Measurements from ENCODE around the gene PTCD1. TPM values are rescaled to one million over a fixed set of nuclear protein-coding genes. Genes with fewer than 3 reads are reported as not detected.

Gene PTCD1
- total RNA-seq, 6 experiments from 2014 or later, result 4.5 to 8.6 (median 6.7) TPM

GRCh38 chr7:99406557-99406956, 32.0 kb downstream of the PTCD1 start:
- peaks cover 41% of the 10 kb centered on the region for H3K4me1 Mint-ChIP-seq (ENCODE audit: low read depth)
- peaks cover 43% of the 10 kb centered on the region for H3K36me3 Mint-ChIP-seq (ENCODE audit: low read depth)
- DNase-seq, result no peak
- peaks cover 5% of the 10 kb centered on the region; the same call in 1 of the 2 replicates for H3K27me3 Mint-ChIP-seq (ENCODE audit: insufficient read depth)
- H3K9me3 Mint-ChIP-seq, result no peaks in the 10 kb centered on the region
- H3K4me3 Mint-ChIP-seq, result peak overlapping the region; percentile 98
- TF ChIP-seq CTCF (IDR thresholded peaks at IDR 0.05), result no peak
- peak overlapping the region; percentile 98 for H3K27ac Mint-ChIP-seq

GRCh38 chr7:99404977-99405320, 33.6 kb downstream of the PTCD1 start:
- Mint-ChIP-seq H3K27me3 (ENCODE audit: insufficient read depth) (peaks cover 5% of the 10 kb centered on the region; the same call in 1 of the 2 replicates), H3K9me3 (no peaks in the 10 kb centered on the region), H3K4me1 (ENCODE audit: low read depth) (peaks cover 31% of the 10 kb centered on the region), H3K27ac (no peak overlapping the region), H3K4me3 (no peak overlapping the region), H3K36me3 (ENCODE audit: low read depth) (peaks cover 38% of the 10 kb centered on the region)
- no peak for DNase-seq
- TF ChIP-seq CTCF (IDR thresholded peaks at IDR 0.05), result no peak

GRCh38 chr7:99404235-99404976, 34.2 kb downstream of the PTCD1 start:
- TF ChIP-seq CTCF (IDR thresholded peaks at IDR 0.05), result no peak
- H3K27ac Mint-ChIP-seq, result no peak overlapping the region
- peaks cover 5% of the 10 kb centered on the region; the same call in 1 of the 2 replicates for H3K27me3 Mint-ChIP-seq (ENCODE audit: insufficient read depth)
- DNase-seq, result peak; percentile 23
- H3K4me3 Mint-ChIP-seq, result no peak overlapping the region; the same call in 1 of the 2 replicates
- no peaks in the 10 kb centered on the region for H3K9me3 Mint-ChIP-seq
- H3K4me1 Mint-ChIP-seq (ENCODE audit: low read depth), result peaks cover 28% of the 10 kb centered on the region
- peaks cover 34% of the 10 kb centered on the region for H3K36me3 Mint-ChIP-seq (ENCODE audit: low read depth)

- H3K27me3 Mint-ChIP-seq (ENCODE audit: insufficient read depth), result peaks cover 9% of the 10 kb centered on the region
- no peak for DNase-seq
- peaks cover 31% of the 10 kb centered on the region for H3K36me3 Mint-ChIP-seq (ENCODE audit: low read depth)
- H3K4me1 Mint-ChIP-seq (ENCODE audit: low read depth), result peaks cover 30% of the 10 kb centered on the region
- no peak overlapping the region for H3K27ac Mint-ChIP-seq
- H3K9me3 Mint-ChIP-seq, result no peaks in the 10 kb centered on the region
- no peak for TF ChIP-seq CTCF (IDR thresholded peaks at IDR 0.05)
- no peak overlapping the region for H3K4me3 Mint-ChIP-seq
Measured at GRCh38 chr7:99403764-99404163, 34.8 kb downstream of the PTCD1 start.

- Mint-ChIP-seq H3K27ac (no peak overlapping the region), H3K27me3 (ENCODE audit: insufficient read depth) (peaks cover 14% of the 10 kb centered on the region), H3K4me3 (no peak overlapping the region)
Measured at GRCh38 chr7:99402854-99403253, 35.7 kb downstream of the PTCD1 start.

More at GRCh38 chr7:99402854-99403253, 35.7 kb downstream of the PTCD1 start:
- Mint-ChIP-seq H3K9me3 (no peaks in the 10 kb centered on the region), H3K4me1 (ENCODE audit: low read depth) (peaks cover 36% of the 10 kb centered on the region), H3K36me3 (ENCODE audit: low read depth) (peaks cover 38% of the 10 kb centered on the region)
- TF ChIP-seq CTCF (IDR thresholded peaks at IDR 0.05), result no peak
- no peak for DNase-seq
